HG02642 (cell line): ENCODE measurements around the gene RAC3.

ENCODE experiments used
- ATAC-seq: cut with Tn5 transposase; IDR thresholded peaks from one replicate; pipeline ENCODE4 v1.9.1; 2021; ENCODE audit warnings: mild to moderate bottlenecking; ENCODE audit not compliant: unreplicated experiment, poor library complexity

The RAC3 gene

DNA sequence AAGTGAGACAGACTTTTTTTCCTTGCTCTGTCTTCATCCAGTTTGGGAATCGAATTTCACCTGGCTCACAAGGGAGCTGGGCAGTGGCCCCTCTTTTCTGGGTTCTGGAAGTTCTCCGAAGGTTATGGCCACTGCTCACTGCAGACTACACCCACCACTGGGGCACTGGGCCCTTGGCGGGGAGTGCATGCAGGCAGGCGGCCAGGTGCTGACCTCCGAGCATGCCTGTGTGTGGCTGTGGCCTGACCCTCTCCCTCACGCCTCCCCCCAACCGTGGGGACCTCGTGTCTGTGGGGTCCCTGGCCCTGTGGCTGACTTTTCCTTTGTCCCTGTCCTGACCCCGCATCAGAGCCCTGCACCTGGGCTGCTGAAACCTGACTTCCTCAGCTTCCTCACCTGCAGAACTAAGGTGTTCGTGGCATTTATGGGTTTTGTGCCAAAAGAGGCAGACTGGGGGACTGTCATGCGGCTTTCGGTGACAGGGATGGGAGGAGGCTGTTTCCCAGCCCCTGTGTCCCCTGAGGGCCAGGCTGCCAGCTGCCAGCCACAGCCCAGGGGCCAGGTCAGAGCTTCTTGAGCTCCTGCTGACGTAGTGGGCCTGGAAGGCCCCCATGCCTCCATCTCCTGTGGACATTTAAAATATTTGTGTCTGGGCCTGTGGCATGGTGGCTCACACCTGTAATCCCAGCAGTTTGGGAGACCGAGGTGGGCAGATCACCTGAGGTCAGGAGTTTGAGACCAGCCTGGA is 32.6 kb upstream of the RAC3 start:
- ATAC-seq = no peak

DNA sequence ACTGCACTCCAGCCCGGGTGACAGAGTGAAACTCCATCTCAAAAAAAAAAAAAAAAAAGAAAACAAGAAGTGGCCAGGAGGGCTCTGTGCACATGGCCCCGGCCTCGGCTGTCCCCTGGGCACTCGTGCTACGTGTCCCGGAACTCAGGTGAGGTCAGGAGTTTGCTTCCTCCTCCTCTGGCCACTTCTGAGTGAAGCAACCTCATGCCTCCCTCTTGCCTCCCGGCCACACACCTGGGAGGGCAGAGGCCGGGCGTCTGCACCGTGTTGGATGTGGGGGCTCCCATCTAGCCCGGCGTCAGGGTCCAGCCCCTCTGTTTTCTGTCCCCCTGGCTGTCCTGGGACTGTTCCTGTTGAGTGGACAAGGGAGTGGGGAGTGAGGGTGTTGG is 31.9 kb upstream of the RAC3 start:
- no peak for ATAC-seq

DNA sequence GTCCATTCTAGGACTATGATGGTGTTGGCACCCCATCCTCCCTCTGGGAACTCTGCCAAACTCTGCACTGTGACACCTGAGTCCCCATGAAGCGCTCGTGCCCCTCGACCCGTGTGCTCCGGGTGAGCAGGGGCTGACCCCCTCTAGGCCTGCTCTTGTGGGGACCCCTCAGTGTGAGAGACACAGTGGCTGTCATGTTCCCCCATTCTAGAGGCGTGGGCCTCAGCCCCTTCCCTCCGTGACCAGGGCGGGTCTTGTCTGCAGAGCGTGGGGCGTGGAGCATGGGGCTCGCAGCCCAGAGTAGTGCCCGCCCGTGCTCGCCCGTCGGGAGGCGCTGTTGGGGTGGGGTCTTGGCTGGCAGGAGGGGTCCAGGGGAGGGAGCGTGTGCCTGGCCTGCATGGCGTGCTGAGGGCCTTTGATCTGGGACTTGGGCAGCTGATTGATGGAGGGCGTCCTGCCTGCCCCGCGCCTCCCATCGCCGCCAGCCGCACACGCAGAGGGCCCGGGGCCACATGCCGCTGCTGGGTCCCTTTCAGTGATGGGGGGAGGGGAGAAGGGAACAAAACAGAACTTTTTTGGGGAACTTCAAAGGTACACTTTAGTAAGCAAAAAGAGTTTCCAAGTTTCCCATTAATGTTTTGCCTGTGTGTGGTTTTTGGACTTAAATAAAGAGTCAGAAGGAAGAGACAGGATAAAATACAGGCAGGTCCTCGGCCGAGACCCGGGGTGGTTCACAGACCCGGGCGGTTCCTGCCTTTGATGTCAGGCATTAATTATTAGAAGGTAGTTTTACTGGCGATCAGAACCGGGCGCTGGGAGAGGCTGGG is 31.3 kb upstream of the RAC3 start:
- no peak for ATAC-seq

DNA sequence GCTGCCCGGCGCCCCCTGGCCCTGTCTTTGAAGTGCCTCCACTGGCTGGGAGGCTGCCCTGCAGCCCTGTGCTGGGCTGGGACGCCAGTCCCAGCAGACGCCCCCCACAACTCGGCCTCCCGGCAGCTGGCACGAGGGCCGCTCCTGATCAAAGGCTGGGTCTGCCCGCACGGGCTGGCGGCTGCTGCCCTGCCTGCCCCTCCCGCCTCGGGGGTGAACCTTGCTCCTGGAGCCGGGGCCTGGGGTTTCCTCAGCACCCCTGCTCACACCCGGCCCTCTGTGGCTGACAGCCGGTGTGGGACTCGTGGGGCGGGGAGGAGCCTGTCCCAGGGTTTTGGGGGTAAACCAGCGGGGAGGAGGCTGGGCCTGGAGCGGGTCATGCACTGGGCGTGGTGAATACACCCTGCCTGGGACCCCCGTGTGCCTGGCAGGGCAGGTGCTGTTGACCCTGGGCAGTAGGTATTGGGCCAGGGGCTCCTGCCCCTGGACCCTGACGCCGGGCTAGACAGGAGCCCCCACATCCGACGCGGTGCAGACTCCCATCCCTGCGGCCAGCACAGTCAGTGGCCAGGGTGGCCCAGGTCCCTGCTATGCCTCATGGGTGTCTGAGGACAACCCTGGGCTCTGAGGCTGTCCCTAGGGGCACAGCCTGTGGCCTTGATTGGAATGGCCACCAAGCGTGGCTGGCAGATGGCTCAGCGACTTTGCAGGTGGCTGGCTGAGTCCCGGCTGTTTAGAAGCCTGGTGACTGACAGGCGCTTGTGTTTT is 30.5 kb upstream of the RAC3 start:
- no peak for ATAC-seq

DNA sequence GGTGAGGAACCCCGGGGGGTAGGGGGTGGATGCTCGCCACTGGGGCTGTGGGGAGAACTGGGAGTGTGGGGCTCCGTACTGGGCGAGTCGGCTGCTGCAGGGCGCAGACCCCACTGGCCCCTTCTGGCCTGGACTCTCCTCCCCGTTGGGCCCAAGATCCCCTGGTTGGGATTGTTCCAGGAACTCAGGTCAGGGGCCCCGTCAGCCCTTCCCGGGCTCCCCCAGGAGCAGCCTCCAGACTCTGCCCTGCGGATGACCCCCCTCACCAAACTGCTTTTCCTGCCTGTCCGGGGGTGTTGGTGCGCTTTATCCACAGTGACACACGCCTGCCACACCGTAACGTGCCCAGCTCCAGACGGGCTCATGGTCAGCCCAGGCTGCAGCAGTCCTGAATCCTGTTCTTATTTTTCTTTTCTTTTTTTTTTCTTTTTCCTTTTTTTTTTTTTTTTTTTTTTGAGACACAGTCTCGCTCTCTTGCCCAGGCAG is 29.9 kb upstream of the RAC3 start:
- no peak for ATAC-seq

DNA sequence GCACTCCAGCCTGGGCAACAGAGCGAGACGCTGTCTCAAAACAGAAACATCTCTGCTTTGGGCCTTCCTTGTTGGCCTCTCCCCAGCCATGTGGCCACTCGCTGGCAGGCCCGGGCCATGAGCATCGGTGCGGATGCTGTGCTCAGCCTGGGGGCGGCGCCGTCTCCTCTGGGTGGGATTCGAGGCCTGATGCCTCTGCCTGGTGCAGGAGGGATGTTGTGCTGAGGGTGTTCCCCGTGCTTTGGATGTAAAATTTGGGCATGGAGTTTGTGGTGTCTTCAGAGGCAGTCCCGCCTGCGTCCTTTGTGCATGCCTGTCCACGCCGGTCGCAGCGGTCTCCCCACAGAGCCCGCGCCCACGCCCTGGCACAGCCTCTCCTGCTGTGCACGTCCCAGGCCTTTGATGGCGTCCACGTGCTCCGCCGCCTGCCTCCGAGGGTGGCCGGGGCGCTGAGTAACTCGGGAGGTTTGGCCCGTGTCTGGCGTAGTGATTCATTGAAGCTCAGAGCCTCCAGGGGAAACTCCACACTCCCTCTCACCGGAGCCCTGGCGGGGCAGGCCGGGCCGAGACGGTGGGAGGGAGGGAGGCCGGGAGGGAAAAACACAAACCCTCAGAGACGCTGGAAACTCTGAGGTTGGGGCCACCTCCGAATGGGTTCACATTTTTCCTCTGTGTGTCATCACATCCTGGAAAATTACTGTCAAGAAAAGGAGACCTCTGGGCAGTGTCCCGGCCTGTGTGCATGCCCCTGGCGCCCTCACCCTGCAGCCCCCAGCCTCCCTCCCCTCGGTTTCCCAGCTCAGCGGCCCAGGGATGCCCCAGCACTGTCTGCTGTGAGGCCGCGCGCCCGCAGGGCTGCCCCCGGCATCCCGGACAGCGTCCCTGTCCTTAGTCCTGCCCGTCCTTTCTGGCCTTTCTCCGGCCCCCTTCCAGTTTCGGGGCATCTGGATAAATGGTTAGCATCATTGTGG is 27.8 kb upstream of the RAC3 start:
- ATAC-seq = no peak

DNA sequence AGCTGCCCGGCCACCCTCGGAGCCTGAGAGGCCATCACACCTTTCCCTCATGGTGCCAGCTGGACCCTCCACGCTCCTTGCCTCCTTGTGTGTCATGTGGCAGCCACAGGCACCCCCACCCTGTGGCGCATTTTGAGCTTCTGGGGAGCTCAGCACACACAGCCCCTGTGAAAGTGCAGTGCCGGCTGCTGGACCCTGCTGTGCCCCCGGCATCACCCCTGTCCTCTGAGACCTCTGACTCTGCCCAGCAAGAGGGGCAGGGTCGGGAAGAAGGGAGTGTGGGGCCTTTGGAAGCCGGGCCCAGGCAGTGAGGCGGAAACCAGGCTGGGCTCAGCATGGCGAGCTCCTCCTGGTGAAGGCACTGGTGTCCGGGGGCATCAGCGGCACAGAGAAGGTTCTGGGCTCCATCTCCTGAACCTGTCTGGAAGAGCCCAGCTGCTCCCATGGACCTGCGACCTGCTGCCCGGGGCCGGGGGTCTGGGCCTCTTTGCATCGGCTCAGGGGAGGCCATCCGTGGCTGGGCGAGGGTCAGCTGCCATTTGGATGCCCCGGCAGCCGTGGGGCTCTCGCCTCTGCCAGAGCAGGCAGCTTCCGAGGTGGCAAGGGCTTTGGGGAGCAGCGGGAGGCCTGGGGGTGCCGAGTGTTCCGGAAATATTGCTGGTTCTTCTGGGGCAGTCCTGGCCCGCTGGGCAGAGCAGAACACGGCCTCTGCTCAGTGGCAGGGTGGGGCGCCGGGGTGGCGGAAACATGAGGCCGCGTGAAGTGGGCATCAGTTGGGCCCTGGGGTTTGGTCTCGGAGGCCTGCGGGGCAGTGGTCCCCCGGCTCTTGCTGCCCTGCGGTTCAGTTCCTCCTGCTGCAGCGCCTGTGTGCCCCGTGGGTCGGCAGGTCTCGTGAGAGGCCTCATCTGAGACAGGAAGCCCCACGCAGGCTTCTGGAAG is 26.7 kb upstream of the RAC3 start:
- ATAC-seq = no peak

DNA sequence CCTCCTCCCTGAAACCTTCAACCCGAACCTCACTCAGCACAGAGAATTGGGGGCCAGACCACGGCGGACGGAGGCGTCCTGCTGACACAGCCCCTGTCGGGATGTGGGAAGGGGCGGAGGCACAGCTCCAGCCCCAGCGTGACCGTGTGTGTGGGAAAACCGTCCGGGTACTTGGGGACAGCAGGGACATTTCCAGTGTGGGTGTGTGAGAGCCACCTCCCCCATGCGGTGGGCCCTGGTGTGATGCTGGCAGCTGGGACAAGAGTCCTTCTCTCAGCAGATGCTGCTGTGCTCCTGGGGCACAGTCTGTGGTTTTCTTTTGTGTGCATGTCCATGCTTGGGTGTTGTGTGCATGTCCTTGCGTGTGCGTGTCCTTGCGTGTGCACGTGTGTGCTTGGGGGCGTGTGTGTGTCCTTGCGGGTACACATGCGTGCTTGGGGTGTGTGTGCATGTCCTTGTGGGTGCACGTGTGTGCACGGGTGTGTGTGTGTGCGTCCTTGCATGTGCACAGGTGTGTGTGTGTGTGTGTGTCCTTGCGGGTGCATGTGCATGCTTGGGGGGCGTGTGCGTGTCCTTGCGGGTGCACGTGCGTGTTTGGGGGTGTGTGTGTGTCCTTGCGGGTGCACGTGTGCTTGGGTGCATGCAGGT is 25.7 kb upstream of the RAC3 start:
- no peak for ATAC-seq

DNA sequence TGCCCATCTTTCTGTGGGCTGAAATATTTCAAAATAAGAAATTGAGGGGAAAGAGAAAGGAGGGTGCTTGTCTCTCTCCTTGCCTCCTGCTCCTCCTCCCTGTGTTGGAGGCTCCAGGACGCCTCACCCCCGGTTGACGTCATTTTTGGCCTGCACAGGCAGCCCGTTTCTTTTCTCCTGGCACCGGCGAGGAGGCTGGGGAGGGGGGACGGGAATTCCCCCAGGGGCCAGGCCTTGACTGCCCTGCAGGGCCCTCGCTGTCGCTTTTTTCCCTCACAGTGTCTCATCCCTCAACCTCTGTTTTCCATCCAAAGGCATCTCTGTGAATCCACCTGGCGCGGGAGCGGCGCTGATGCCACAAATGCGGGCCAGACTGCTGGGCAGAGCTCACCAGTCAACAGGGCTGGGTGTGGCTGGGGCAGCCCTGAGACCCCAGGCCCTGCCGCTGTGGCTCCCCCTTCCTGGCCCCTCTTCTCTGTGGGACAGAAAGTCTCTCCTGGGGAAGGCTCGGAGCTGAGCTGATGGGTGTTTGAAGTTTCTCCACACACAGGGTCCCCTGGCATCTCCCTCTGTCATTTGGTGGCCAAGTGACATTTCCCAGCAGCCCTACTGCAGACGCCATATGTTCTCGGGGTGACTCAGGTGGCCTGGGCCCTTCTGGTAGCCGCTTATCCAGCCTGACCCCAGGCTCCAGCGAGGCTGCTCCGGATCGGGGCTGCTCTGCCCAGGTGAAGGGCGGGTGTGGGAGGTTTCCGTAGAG is 24.8 kb upstream of the RAC3 start:
- ATAC-seq = no peak

DNA sequence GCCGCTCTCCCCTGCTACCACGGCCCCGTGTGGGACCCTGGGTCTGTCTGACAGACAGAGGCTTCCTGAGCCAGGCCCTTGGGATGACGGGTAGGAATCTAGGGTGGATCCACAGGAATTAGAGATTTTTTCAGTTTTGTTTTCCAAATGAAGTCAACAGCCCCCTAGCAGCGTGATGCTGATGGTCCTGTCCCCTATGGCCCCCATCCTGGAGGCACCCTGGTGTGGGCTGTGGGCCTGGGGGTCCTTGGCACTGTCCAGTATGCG is 24.3 kb upstream of the RAC3 start:
- ATAC-seq = no peak

DNA sequence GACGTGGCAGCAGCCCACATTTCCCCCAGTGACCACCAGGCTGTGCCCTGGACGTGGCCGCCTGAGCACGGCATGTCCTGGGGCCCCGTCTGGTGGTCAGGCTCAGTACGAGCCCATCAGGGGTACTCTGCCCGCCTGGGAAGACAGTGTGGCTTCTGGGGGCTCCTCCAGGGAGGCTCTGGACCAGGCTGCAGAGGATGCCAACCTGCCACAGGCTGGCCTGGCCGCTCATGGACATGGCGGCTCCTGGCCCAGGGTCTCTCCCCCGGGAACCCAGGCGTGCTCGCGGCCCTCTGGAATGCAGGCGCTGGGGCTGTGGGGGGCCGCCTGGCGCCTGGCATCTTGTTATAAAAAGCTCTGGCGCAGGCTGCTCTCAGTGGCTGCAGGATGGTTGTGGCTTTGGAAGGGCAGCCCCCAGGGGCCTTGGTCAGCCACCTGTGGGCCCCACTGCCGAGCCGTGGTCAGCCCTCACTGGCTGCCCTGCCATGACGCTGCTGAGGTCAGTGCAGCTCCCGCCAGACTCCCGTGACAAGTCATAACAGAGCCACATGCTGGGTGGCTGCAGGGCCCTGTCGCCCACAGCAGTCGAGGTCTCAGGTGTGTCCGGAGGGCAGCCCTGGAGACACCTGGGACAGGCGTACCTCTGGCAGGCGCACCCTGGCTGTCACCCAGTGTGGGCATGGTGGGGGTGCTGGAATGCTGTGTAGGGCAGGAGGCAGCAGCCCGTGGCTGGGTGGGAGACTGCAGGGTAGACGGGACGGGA is 23.8 kb upstream of the RAC3 start:
- ATAC-seq = no peak

DNA sequence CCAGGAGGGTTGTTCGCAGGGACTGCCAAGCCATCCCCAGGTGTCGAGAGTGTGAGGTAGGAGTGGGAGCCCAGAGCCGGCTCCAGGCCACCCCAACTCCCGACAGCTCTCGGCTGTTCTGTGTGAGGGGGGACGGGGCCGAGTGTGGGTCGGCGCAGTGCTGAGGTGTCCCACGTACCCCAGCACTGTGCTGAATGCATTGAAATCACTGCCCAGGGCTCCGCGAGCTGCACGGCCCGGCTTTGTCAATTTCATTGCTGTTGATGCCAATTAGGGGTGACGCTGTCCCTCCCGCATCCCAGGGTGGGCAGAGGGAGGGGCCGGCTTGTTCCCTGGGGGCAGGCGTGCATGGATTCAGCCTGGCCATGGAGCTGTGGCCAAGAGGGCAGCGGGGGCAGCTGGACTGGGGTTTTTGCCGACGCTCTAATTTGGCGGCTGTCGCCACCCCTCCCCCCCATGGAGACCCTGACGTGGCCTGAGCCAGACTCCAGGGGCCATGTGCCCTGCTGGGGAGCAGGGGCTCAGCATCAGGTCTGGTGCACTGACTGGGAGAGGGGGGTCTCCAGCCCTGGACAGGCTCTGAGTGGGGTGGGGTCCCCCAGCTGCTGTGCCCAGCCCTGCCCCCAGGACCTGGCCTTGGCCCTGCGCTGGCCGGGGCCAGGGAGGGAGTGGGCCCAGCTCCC is 23.1 kb upstream of the RAC3 start:
- ATAC-seq = no peak

DNA sequence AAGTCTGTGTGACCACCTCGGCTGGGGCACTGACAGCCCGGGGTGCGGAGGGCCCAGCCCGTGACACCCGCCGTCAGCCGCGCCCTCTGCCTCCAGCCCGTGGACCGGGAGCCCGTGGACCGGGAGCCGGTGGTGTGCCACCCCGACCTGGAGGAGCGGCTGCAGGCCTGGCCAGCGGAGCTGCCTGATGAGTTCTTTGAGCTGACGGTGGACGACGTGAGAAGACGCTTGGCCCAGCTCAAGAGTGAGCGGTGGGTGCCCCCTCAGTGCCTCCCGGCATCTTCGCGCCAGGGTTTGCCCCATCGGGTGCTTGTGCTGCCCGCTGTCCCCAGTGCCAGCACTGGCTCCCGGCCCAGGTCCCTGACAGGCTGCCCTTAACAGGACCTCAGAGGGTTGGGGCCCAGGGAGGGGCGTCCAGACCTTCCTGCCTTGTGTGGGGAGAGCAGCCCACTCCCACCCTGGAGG is 22.5 kb upstream of the RAC3 start:
- ATAC-seq = no peak

DNA sequence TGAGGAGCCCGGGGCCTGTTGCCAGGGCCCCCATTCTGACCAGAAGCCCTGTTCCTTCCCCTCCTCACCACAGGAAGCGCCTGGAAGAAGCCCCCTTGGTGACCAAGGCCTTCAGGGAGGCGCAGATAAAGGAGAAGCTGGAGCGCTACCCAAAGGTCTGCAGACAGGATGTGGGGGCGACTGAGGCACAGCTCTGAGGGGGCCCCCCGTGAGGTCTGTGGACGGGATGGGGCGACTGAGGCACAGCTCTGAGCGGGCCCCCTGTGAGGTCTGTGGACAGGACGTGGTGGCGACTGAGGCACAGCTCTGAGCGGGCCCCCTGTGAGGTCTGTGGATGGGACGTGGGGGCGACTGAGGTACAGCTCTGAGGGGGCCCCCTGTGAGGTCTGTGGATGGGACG is 22.1 kb upstream of the RAC3 start:
- no peak for ATAC-seq

DNA sequence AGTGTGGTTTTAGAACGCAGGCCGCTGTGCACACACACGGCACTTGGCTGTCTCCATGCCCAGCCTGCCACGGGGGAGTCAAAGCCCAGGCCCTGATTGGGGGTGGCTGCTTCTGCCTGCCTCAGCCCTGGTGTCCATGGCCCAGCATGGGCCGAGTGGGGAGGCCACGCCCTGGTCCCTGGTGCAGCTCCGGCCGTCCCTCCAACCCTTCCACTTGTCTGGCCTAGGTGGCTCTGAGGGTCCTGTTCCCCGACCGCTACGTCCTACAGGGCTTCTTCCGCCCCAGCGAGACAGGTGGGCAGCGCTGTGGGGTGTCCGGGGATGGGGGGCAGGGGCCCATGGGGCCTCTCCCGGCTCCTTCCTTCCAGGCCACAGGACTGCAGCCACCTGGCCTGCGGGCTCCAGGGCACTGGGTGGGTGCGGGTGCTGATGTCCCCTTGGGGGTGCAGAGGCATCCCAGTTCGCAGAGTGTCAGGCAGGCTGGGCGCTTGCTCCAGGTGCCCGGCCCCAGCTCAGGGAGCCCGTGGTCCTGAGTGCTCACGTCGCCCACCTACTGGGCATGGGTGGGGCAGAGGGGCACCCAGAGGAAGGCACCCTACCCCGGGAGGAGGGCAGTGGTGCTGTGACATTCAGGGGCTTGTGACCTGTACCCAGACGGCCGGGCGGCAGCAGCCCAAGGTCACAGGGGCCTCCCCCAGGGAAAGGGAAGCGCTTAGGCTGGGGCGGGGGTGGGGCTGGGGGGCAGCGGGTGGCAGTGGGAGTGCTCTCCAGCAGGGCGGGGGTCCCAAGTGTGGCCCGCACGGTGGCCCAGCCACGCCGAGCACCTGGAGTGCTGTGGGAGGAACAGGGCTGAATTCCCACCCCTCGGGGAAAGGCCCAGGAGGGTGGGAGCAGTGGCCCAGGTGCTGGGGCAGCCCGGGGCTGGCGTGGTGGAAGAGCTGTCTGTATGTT is 20.6 kb upstream of the RAC3 start:
- ATAC-seq = no peak
